ENCODE results near the gene ARPC1B.
A peak's percentile ranks its signal among the peaks of the same experiment; 100 is the strongest.
"Not testable (repeated sequence)": the region's sequence is repeated elsewhere in the genome, so short reads cannot be mapped to it uniquely, and the experiment has no call there.

The ARPC1B gene

GRCh38 chr7:99409806-99410205 lies 35.3 kb downstream of the ARPC1B start:
- DNase-seq (ENCODE audit: low spot score), result peak; percentile 48

- DNase-seq (ENCODE audit: low spot score), result no peak
These were observed 36.1 kb downstream of the ARPC1B start for GRCh38 chr7:99410635-99411034.

GRCh38 chr7:99415513-99416127 lies 41.1 kb downstream of the ARPC1B start:
- peak; percentile 85 for DNase-seq (ENCODE audit: low spot score)

GRCh38 chr7:99418260-99418659 lies 43.7 kb downstream of the ARPC1B start:
- DNase-seq (ENCODE audit: low spot score), result no peak

- DNase-seq (ENCODE audit: low spot score), result no peak
These were observed 44.9 kb downstream of the ARPC1B start for GRCh38 chr7:99419323-99420021.

- DNase-seq (ENCODE audit: low spot score), result no peak
These were observed 45.7 kb downstream of the ARPC1B start for GRCh38 chr7:99420213-99420612.

GRCh38 chr7:99420986-99421385 lies 46.5 kb downstream of the ARPC1B start:
- DNase-seq (ENCODE audit: low spot score), result no peak

GRCh38 chr7:99422186-99422585 lies 47.7 kb downstream of the ARPC1B start:
- no peak for DNase-seq (ENCODE audit: low spot score)

GRCh38 chr7:99422625-99423024 lies 48.1 kb downstream of the ARPC1B start:
- DNase-seq (ENCODE audit: low spot score), result no peak

- DNase-seq (ENCODE audit: low spot score), result no peak
These were observed 50.6 kb downstream of the ARPC1B start for GRCh38 chr7:99424932-99425730.

- DNase-seq (ENCODE audit: low spot score), result no peak
These were observed 54.5 kb downstream of the ARPC1B start for GRCh38 chr7:99428972-99429566.

- DNase-seq (ENCODE audit: low spot score), result no peak
These were observed 55.2 kb downstream of the ARPC1B start for GRCh38 chr7:99429756-99430155.

- not testable (repeated sequence) for DNase-seq (ENCODE audit: low spot score)
These were observed 57.4 kb downstream of the ARPC1B start for GRCh38 chr7:99431756-99432540.

GRCh38 chr7:99433158-99433557 lies 58.6 kb downstream of the ARPC1B start:
- DNase-seq (ENCODE audit: low spot score), result no peak

- peak; percentile 37 for DNase-seq (ENCODE audit: low spot score)
These were observed 63.5 kb downstream of the ARPC1B start for GRCh38 chr7:99437946-99438572.

- DNase-seq (ENCODE audit: low spot score), result peak; percentile 99
These were observed 64.3 kb downstream of the ARPC1B start, which contains the start of the genes CPSF4 and PTCD1 for GRCh38 chr7:99438573-99439480. Gene CPSF4 (plus strand): TSS chr7:99438943. CDS start chr7:99439083, 140 bp downstream. Gene PTCD1 (minus strand): TSS chr7:99438798. CDS start chr7:99435242, 3,556 bp downstream.

GRCh38 chr7:99440195-99440594 lies 65.7 kb downstream of the ARPC1B start:
- peak; percentile 30 for DNase-seq (ENCODE audit: low spot score)
